Neutrophil (primary cell): ENCODE results near the gene EBF3.

Source experiments
- H3K27ac ChIP-seq: fragments of 200-600 bp; sonication (generic); 2 replicates; pipeline ENCODE4 v1.5.1; 2016; ENCODE audit warnings: mild to moderate bottlenecking, moderate library complexity
- H3K27me3 ChIP-seq: fragments of 200-600 bp; sonication (generic); 2 replicates; pipeline ENCODE4 v1.6.0; 2016; ENCODE audit warnings: mild to moderate bottlenecking
- H3K36me3 ChIP-seq: fragments of 200-600 bp; sonication (generic); 2 replicates; pipeline ENCODE4 v1.5.1; 2017
- H3K4me1 ChIP-seq, 2 experiments: fragments of 200-600 bp in 1 of 2; sonication (generic) in 1 of 2; 1 replicate in 1 of 2; 2 replicates in 1 of 2; pipeline versions ENCODE4 v1.5.1 to v1.6.1; 2013 to 2016; ENCODE audit warnings: low read depth in 1 of 2, low read length in 1 of 2, mild to moderate bottlenecking in 1 of 2, moderate library complexity in 1 of 2; ENCODE audit not compliant: control insufficient read depth in 1 of 2, insufficient read depth in 1 of 2
- H3K4me3 ChIP-seq, 2 experiments: fragments of 200-600 bp in 1 of 2; sonication (generic) in 1 of 2; 1 replicate in 1 of 2; 2 replicates in 1 of 2; pipeline ENCODE4 v1.5.1; 2013 to 2016; ENCODE audit warnings: low read depth in 1 of 2, low read length in 1 of 2, mild to moderate bottlenecking in 1 of 2, moderate library complexity in 1 of 2
- H3K9me3 ChIP-seq: fragments of 200-600 bp; sonication (generic); 2 replicates; pipeline ENCODE4 v1.5.1; 2016
- TF ChIP-seq, protein P1 (sequence below): fragments of 200-600 bp; sonication (generic); IDR thresholded peaks from 2 replicates; pipeline ENCODE4 v1.5.1; 2016; ENCODE audit warnings: antibody characterized with exemption

Gene EBF3

DNA sequence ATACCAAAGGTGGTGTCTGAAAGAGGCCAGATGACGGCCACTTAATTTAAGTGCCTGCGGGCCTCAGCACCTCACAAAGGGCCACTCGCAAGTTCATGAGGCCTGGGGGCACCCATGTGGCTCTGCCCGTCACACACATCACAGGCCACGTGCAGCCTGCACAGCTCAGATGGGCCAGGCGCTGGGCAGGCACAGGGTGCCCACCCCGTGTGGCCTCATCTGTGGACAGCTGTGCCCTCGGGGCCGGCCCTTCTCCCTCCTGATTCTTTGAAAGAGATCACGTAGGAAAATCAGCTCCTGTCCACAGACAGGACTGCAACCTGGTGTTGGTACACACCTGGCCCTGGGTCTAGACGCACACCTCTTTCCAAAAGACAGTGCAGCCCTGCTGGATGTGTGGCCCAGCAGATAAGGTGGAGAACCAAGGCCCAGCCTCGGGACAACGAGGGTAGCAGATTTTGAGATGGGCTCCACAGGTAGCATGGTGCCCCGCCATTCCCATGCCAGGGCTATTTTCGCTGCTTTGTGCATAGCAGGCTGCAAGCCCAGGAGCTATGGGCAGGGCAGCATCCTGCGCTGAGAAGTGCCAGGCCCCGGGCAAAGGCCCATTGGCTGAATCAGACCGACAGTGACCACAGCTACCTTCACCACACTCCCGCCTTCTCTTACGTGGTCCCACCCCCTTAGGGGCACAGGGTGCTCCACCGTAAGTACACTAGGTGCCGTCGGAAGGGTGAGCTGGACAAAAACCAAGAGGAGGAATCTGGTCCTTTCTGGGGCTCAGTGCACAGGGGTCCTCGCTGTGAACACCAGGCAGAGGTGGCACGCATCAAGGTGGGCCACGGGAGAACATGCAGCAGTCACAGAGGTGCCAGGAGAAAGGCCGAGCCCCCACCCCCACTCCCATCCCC lies 124.5 kb downstream of the EBF3 start:
- no peaks in the 10 kb centered on the region for H3K36me3 ChIP-seq
- H3K27me3 ChIP-seq, result no peaks in the 10 kb centered on the region
- TF ChIP-seq, protein P1, sequence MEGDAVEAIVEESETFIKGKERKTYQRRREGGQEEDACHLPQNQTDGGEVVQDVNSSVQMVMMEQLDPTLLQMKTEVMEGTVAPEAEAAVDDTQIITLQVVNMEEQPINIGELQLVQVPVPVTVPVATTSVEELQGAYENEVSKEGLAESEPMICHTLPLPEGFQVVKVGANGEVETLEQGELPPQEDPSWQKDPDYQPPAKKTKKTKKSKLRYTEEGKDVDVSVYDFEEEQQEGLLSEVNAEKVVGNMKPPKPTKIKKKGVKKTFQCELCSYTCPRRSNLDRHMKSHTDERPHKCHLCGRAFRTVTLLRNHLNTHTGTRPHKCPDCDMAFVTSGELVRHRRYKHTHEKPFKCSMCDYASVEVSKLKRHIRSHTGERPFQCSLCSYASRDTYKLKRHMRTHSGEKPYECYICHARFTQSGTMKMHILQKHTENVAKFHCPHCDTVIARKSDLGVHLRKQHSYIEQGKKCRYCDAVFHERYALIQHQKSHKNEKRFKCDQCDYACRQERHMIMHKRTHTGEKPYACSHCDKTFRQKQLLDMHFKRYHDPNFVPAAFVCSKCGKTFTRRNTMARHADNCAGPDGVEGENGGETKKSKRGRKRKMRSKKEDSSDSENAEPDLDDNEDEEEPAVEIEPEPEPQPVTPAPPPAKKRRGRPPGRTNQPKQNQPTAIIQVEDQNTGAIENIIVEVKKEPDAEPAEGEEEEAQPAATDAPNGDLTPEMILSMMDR, result no peak
- H3K9me3 ChIP-seq, result no peaks in the 10 kb centered on the region
- no peak overlapping the region for H3K27ac ChIP-seq
- no peak overlapping the region for H3K4me3 ChIP-seq
- H3K4me1 ChIP-seq, result no peaks in the 10 kb centered on the region

DNA sequence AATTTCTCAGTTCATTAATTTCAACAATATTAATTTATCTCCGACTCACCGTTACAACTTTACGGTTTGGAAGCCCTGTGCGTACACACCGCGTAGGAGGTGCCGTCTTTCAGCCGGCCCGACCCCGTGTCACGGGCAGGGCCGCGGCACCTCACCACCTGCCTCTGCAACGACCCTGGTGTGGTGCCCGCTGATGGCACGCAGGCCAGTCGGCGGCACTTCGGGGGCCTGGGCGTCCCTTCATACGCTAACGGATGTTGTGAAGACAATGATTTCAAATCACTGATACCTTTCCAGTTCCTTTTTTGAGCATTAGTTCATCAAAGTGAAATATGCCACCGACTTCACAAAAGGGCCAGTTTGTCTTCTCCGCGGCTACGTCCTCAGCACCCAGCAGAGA lies 125.3 kb downstream of the EBF3 start:
- no peaks in the 10 kb centered on the region for H3K36me3 ChIP-seq
- H3K27ac ChIP-seq, result no peak overlapping the region
- H3K4me1 ChIP-seq, result no peaks in the 10 kb centered on the region
- TF ChIP-seq, protein P1, result no peak
- no peaks in the 10 kb centered on the region for H3K27me3 ChIP-seq
- no peak overlapping the region for H3K4me3 ChIP-seq
- no peaks in the 10 kb centered on the region for H3K9me3 ChIP-seq

DNA sequence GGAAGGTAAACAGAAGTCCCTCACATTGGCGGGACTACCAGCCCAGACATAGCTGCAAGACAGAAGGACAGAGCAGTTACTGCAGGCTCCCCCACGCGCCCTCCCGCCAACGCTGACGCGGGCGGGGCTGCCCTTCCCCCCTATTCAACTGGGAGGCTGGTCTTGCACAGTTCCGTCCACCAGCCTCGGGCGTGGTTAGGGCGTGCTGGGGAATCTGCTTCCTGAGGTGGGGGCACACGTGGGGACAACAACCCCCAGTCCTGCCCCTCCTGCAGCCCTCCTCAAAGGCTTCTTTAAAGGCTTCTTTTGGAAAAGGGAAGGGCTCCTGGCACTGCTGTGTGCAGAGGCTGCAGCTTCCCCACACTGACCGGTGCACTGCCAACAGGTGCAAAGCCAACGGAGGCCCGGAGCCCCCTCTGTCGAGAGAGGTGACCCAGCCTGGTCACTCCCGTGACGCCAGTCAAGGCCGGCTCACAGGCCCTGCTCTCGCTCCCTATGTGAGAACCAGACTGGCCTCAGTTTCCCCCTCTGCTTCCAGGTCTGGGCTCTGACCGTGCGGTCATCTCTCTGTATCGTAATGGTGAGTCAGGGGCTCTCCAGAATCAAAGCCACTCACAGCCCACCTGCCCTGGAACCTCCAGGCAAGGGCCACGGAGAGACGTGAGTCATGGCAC lies 126.0 kb downstream of the EBF3 start:
- no peak overlapping the region for H3K27ac ChIP-seq
- H3K27me3 ChIP-seq, result no peaks in the 10 kb centered on the region
- TF ChIP-seq, protein P1, result no peak
- H3K4me3 ChIP-seq, result no peak overlapping the region
- no peaks in the 10 kb centered on the region for H3K9me3 ChIP-seq
- no peaks in the 10 kb centered on the region for H3K4me1 ChIP-seq
- H3K36me3 ChIP-seq, result no peaks in the 10 kb centered on the region

DNA sequence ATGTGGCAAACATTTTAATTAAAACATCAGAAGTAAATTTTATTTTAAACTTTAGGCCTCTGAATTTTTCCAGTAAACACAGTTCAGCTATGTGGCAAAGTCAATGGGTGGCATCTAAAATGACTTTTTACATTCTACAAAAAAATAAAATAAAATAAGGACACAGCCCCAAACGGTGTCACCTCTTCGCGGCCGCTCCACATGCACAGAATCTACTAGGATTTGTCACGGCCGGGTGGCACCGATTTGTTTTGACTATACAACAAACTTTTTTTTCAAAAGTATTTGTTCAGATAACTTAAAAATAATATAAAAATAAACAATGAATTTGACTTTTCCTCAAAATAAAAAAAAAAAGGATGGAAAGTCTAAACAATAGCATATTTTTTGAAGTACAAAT lies 127.8 kb downstream of the EBF3 start:
- no peaks in the 10 kb centered on the region for H3K27me3 ChIP-seq
- no peaks in the 10 kb centered on the region for H3K4me1 ChIP-seq
- TF ChIP-seq, protein P1, result no peak
- H3K36me3 ChIP-seq, result no peaks in the 10 kb centered on the region
- H3K4me3 ChIP-seq, result no peak overlapping the region
- no peaks in the 10 kb centered on the region for H3K9me3 ChIP-seq
- no peak overlapping the region for H3K27ac ChIP-seq

DNA sequence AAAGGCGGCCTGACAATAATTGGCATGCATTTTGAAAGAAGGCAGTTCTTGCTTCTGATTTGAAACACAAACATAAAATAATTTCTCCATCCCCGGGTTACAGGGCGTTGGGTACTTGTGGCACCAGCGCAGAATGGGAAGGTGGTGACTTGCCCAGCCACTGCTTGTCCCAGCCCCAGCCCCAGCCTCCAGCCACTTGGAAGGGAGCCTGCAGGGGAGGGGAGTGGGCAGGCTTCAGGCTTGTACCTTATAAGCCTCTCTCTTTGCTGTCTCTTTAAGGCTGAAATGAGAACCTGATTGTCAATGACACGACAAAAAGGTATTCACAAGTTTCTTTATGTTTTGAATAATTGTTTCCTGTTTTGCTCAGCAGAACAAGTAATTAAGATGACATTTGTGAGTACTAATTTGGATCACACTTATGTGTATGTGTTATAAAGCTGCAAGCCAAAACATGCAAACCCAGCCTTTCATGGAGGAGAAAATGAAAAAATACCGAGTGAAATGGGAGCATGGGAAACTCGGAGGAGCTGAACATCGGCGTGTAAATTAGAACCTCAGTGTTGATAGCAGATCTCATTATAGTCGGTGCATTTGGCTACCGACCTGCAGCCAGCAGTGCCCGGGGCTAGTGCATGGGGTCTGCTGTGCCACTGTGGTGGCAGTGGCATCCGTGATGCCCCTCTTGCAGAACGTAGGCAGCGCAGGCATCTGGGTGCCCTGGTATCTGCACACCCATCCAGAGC lies 129.9 kb downstream of the EBF3 start:
- Histone ChIP-seq H3K36me3 (no peaks in the 10 kb centered on the region), H3K4me1 (no peaks in the 10 kb centered on the region), H3K9me3 (no peaks in the 10 kb centered on the region), H3K27ac (no peak overlapping the region), H3K4me3 (no peak overlapping the region), H3K27me3 (no peaks in the 10 kb centered on the region)
- TF ChIP-seq, protein P1, result no peak
